Thymus (tissue), 11 donors: Measurements from ENCODE around the gene SNAPC4. TPM values are rescaled to one million over a fixed set of nuclear protein-coding genes. Genes with fewer than 3 reads are reported as not detected.

Experiments used
- DNase-seq, 9 donors: peaks; one replicate each; pipeline ENCODE4 v3.0.0-alpha.2; 2013; ENCODE audit warnings: low spot score in 9 of 9, low read depth in 6 of 9, missing footprints in 1 of 9
- H3K27ac ChIP-seq, 2 donors: one replicate each; pipeline ENCODE4 v1.5.1; 2013; ENCODE audit warnings: control low read depth in 1 of 2, low read depth in 1 of 2, low read length in 1 of 2, mild to moderate bottlenecking in 1 of 2, moderate library complexity in 1 of 2
- H3K27me3 ChIP-seq, 2 donors: one replicate each; pipeline ENCODE4 v1.5.1; 2013; ENCODE audit warnings: low read length in 1 of 2; ENCODE audit not compliant: control insufficient read depth in 2 of 2, insufficient read depth in 1 of 2
- H3K36me3 ChIP-seq, 2 donors: one replicate each; pipeline ENCODE4 v1.5.1; 2013; ENCODE audit warnings: low read length in 1 of 2, mild to moderate bottlenecking in 1 of 2, moderate library complexity in 1 of 2; ENCODE audit not compliant: control insufficient read depth in 2 of 2, insufficient read depth in 2 of 2
- H3K4me1 ChIP-seq, 2 donors: one replicate each; pipeline ENCODE4 v1.5.1; 2013; ENCODE audit warnings: low read length in 2 of 2; ENCODE audit not compliant: control insufficient read depth in 2 of 2, insufficient read depth in 2 of 2
- H3K4me3 ChIP-seq, 2 donors: one replicate each; pipeline ENCODE4 v1.5.1; 2013; ENCODE audit warnings: low read length in 2 of 2, control low read depth in 1 of 2, mild to moderate bottlenecking in 1 of 2
- H3K9me3 ChIP-seq, 2 donors: one replicate each; pipeline ENCODE4 v1.5.1; 2013; ENCODE audit warnings: low read length in 1 of 2, mild to moderate bottlenecking in 1 of 2; ENCODE audit not compliant: control insufficient read depth in 2 of 2, insufficient read depth in 1 of 2
- WGBS: extraction: QIAGEN DNeasy Blood & Tissue Kit; methylation state at CpG from one replicate; pipeline ENCODE4 v1.1.7; 2013; 5-methylcytosine and 5-hydroxymethylcytosine counted together
- polyA plus RNA-seq: library from polyadenylated mRNA; stranded (reverse); fragments of 200-250 nt; gene quantifications from one replicate; pipeline ENCODE4 v1.2.3, GENCODE V29; 2013
- total RNA-seq: library from RNA; stranded (reverse); fragments of 120-200 nt; gene quantifications from one replicate; pipeline ENCODE4 v1.2.4, GENCODE V29; 2013
- donor health status: healthy.

The SNAPC4 gene
- total and polyA plus RNA-seq, 2 donors = 2.1 to 11.3 TPM

GRCh38 chr9:136442265-136442664 lies 42.3 kb upstream of the SNAPC4 start:
- DNase-seq = no peak
- peaks cover 59 to 62% of the 10 kb centered on the region in 2 donors for H3K36me3 ChIP-seq
- no peak overlapping the region for H3K4me3 ChIP-seq
- H3K27me3 ChIP-seq = peaks cover 0 to 10% of the 10 kb centered on the region in 2 donors
- H3K27ac ChIP-seq = no peak overlapping the region
- H3K9me3 ChIP-seq = peaks cover 0 to 4% of the 10 kb centered on the region in 2 donors
- 92% methylated on average over 5 of the region's 5 CpGs for WGBS
- H3K4me1 ChIP-seq = peaks cover 14 to 20% of the 10 kb centered on the region in 2 donors

- peaks cover 17 to 24% of the 10 kb centered on the region in 2 donors for H3K4me1 ChIP-seq
- 97% methylated on average over 17 of the region's 17 CpGs for WGBS
- no peak overlapping the region for H3K4me3 ChIP-seq
- peaks cover 54 to 57% of the 10 kb centered on the region in 2 donors for H3K36me3 ChIP-seq
- peaks cover 0 to 10% of the 10 kb centered on the region in 2 donors for H3K27me3 ChIP-seq
- no peak for DNase-seq
- no peak overlapping the region for H3K27ac ChIP-seq
- peaks cover 0 to 4% of the 10 kb centered on the region in 2 donors for H3K9me3 ChIP-seq
These were observed 41.8 kb upstream of the SNAPC4 start for GRCh38 chr9:136441681-136442245.

GRCh38 chr9:136441191-136441680 lies 41.3 kb upstream of the SNAPC4 start:
- Histone ChIP-seq H3K36me3 (peaks cover 53 to 58% of the 10 kb centered on the region in 2 donors), H3K4me3 (no peak overlapping the region), H3K27me3 (peaks cover 0 to 10% of the 10 kb centered on the region in 2 donors), H3K4me1 (peaks cover 17 to 24% of the 10 kb centered on the region in 2 donors), H3K9me3 (peaks cover 0 to 4% of the 10 kb centered on the region in 2 donors), H3K27ac (no peak overlapping the region)
- no peak for DNase-seq
- 98% methylated on average over 15 of the region's 15 CpGs for WGBS

GRCh38 chr9:136439481-136440408 lies 39.8 kb upstream of the SNAPC4 start, which contains the start of gene INPP5E:
TSS of gene INPP5E (minus strand) at chr9:136439845. CDS start at chr9:136439419, 426 bp downstream.
- 12% methylated on average over 90 of the region's 90 CpGs for WGBS
- Histone ChIP-seq H3K36me3 (peaks cover 45% of the 10 kb centered on the region in 2 donors), H3K4me1 (peaks cover 17 to 24% of the 10 kb centered on the region in 2 donors), H3K27ac (no peak within 1 kb of the TSS), H3K9me3 (peaks cover 0 to 4% of the 10 kb centered on the region in 2 donors), H3K4me3 (peak within 1 kb of the TSS; percentile 56 to 91), H3K27me3 (peaks cover 0 to 10% of the 10 kb centered on the region in 2 donors)
- peak in 8 of 9 donors; percentile 33 to 83 (median 61) for DNase-seq

- Histone ChIP-seq H3K4me1 (peaks cover 17 to 24% of the 10 kb centered on the region in 2 donors), H3K27me3 (peaks cover 0 to 10% of the 10 kb centered on the region in 2 donors), H3K27ac (no peak overlapping the region), H3K9me3 (peaks cover 0 to 4% of the 10 kb centered on the region in 2 donors), H3K36me3 (peaks cover 41 to 42% of the 10 kb centered on the region in 2 donors), H3K4me3 (peak overlapping the region; percentile 56 to 91)
- 3% methylated on average over 91 of the region's 91 CpGs for WGBS
- DNase-seq = peak in 7 of 9 donors; percentile 15 to 64 (median 33)
These were observed 38.8 kb upstream of the SNAPC4 start for GRCh38 chr9:136438548-136439480.

GRCh38 chr9:136437839-136438547 lies 38.0 kb upstream of the SNAPC4 start:
- Histone ChIP-seq H3K4me3 (peak overlapping the region; percentile 56 to 91), H3K9me3 (peaks cover 0 to 4% of the 10 kb centered on the region in 2 donors), H3K36me3 (peaks cover 35 to 40% of the 10 kb centered on the region in 2 donors), H3K27me3 (peaks cover 0 to 10% of the 10 kb centered on the region in 2 donors), H3K27ac (no peak overlapping the region), H3K4me1 (peaks cover 17 to 24% of the 10 kb centered on the region in 2 donors)
- peak in 1 of 9 donors; percentile 4 for DNase-seq
- 72% methylated on average over 37 of the region's 37 CpGs for WGBS

GRCh38 chr9:136437430-136437829 lies 37.5 kb upstream of the SNAPC4 start:
- Histone ChIP-seq H3K4me3 (no peak overlapping the region), H3K9me3 (peaks cover 0 to 4% of the 10 kb centered on the region in 2 donors), H3K27ac (no peak overlapping the region), H3K27me3 (peaks cover 0 to 10% of the 10 kb centered on the region in 2 donors), H3K4me1 (peaks cover 17 to 24% of the 10 kb centered on the region in 2 donors), H3K36me3 (peaks cover 30 to 40% of the 10 kb centered on the region in 2 donors)
- WGBS = 88% methylated on average over 8 of the region's 8 CpGs
- no peak for DNase-seq
